Mammary epithelial cell (primary cell): ENCODE data around the gene KRT6C.

ENCODE experiments used
- CTCF ChIP-seq, 2 donors: IDR thresholded peaks in 1 of 2; conservative IDR thresholded peaks in 1 of 2; 2 replicates each; pipeline ENCODE4 v1.5.1; 2011 to 2012; ENCODE audit warnings: inconsistent platforms in 2 of 2, low read length in 2 of 2, mild to moderate bottlenecking in 2 of 2, control low read depth in 1 of 2, low read depth in 1 of 2; ENCODE audit not compliant: insufficient read depth in 1 of 2; ENCODE audit errors: extremely low read depth in 1 of 2
- EZH2 ChIP-seq: IDR thresholded peaks from 2 replicates; pipeline ENCODE4 v1.6.1; 2012; ENCODE audit warnings: low read length, inconsistent platforms, borderline replicate concordance

- TF ChIP-seq CTCF (conservative IDR thresholded peaks at IDR 0.05 in 1 of 2, IDR thresholded peaks at IDR 0.05 in 1 of 2; ENCODE audit: extremely low read depth in 1 of 2, insufficient read depth in 1 of 2, low read depth in 1 of 2, low read length in 2 of 2) (no peak), EZH2 (no peak)
These were observed 607 bp upstream of the KRT6C start for GRCh38 chr12:52474212-52474611.
